Activated gamma-delta T cell treated with Interleukin-2 at 50 U/mL for 16 hours (primary cell): ENCODE measurements around the gene UBE2F.

Experiments used
- DNase-seq: peaks from one replicate; pipeline ENCODE4 v3.0.0-alpha.2; 2020

UBE2F gene

DNA sequence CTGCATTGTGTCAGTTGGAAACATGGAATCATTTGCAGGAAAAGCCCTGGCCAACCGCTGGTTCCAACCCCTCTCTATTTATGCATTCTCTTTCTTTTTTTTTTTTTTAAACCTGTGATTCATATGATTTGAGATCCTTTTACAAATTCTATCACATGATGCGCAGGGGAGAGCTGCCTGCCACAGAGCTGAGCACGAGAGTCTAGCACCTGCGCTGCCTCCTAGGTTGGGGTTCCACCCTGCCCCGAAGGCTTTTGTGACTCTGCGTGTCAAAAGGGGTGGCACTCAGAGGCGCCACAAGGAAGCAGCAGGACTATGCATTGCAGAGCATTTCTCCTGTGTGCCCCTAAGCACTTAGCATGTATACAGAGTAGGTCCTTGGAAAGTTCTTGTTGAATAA lies 116.0 kb downstream of the UBE2F start:
- no peak for DNase-seq

DNA sequence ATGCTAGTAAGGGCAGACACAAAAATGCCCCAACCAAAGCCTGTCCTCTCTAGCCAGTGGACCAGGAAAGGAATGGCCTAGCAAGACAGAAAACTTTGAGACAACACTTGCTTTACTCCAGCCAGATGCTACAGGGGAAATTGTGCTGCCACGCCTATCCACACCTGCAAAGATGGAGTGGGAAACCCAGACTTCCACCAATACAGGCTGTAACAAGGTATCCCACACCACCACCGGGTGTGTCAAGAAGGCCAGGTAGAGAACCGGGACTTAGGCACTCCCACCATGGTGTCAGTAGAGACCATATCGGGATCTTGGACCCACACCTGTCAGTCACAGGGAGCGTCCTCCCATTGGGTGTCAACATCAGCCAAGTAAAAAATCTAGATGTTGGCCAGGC lies 117.1 kb downstream of the UBE2F start:
- DNase-seq: no peak

DNA sequence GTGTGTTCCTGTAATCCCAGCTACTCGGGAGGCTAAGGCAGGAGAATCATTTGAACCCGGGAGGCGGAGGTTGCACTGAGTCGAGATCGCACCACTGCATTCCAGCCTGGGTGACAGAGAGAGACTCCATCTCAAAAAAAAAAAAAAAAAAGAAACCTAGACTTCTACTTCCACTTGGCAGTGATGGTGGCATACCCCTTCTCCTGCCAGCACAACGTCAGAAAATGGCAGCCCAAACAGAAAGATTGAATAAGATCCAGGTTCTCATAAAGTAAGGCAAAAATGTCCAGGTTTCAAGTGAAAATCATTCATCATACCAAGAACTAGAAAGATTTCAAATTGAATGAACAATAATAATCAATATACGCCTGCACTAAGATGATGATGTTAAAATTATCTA lies 117.9 kb downstream of the UBE2F start:
- no peak for DNase-seq

DNA sequence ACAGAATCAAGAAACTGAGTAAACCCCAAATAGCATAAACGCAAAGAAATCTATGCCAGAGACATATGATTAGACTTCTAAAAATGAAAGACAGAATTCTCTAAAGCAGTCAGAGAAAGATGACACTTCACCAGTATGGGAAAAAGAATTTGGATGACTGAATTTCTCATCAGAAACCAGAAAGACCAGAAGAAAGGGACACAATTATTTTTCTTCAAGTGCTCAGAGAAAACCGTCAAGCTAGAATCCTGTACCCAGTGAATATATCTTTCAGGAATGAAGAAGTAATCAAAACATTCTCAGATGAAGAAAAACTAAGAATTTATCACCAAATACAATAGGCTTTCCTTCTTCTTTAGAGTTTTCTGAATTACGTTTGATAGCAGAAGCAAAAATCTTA lies 119.1 kb downstream of the UBE2F start:
- no peak for DNase-seq

DNA sequence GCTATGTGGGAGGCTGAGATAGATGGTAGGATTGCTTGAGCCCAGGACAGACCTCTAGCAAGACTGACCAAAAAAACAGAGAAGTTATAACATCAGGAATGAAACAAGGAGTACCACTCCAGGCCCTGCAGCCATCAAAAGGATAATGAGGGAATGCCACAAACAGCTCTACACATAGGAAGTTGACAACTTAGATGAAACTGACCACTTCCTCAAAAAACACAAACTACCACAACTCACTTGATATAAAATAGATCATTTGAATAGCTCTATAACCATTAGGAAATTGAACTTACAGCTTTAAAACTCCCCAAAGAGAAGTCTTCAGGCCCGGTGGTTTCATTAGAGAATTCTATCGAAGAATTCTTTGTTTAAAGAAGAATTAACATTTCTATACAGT lies 120.4 kb downstream of the UBE2F start:
- no peak for DNase-seq

DNA sequence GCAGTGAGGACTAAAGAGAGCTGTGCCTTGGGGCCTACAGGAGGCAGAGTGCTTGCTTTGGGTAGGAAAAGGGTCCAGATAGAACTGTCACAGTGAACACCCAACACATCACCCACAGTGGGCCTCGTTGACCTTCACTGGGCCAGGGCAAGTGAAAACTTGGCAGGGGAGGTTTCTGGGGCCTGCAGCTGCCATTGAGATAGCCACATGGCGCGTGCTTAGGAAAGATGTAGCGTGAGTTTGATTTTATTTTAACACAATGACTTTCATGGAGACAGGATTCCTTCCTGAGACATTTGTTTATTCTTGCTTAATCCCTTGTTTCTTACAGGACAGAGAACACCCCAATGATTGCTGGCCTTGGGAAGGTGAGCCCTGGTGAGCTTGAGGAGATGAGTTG lies 124.1 kb downstream of the UBE2F start:
- no peak for DNase-seq

DNA sequence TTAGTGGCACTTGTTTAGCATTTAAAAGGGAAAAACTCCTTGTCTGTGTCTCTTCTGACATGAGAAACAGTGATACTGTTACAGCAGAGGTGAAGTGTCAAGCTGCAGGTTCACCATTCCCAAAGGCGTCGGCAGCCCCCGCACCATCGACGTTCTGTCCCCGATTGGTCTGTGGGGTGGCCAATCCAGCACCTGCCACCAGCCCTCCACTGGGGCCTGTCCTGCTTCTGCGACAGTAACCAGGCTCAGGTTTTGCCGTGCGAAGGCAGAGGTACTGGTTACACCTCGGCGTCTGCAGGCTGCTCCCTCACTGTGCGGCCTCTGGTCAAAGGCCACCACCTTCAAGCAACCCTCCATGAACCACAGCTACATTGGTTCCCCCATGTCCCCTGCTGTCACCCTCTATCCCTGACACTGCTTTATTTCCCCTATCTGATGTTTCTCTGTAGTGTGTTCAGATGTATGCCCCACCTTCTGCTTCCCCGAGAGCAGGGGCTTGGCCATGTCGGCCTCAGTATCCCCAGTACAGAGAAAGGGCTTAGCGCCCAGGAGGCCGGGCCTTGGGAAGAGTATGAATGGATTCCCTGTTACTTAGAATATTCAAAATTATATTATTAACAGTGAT lies 124.7 kb downstream of the UBE2F start:
- DNase-seq: no peak
